GM12892 (cell line): ENCODE results near the gene CXCL16. TPM values are rescaled to one million over a fixed set of nuclear protein-coding genes. Genes with fewer than 3 reads are reported as not detected.

Source experiments
- DNase-seq: peaks from one replicate; pipeline ENCODE4 v3.0.0; 2011; ENCODE audit not compliant: insufficient read length
- FAIRE-seq: peaks from 2 replicates; lab custom pipeline; 2011; peaks lifted over from hg19 to GRCh38; lab: Jason Lieb, UNC
- POLR2A ChIP-seq: IDR thresholded peaks from 2 replicates; pipeline ENCODE4 v1.6.1; 2011; ENCODE audit warnings: low read depth, low read length, control low read depth
- POLR2AphosphoS5 ChIP-seq: IDR thresholded peaks from 2 replicates; pipeline ENCODE4 v1.6.1; 2011; ENCODE audit warnings: low read depth, low read length, control low read depth
- TAF1 ChIP-seq: IDR thresholded peaks from 2 replicates; pipeline ENCODE4 v1.6.1; 2011; ENCODE audit warnings: low read depth, mild to moderate bottlenecking, control low read depth, low read length, borderline replicate concordance
- polyA plus RNA-seq: library from polyadenylated mRNA; unstranded; fragments of >200 nt; gene quantifications from one replicate; pipeline ENCODE4 v1.2.1, GENCODE V29; 2012; ENCODE audit warnings: missing spikeins, inconsistent platforms; ENCODE audit not compliant: missing spikeins

Gene CXCL16, protein sequence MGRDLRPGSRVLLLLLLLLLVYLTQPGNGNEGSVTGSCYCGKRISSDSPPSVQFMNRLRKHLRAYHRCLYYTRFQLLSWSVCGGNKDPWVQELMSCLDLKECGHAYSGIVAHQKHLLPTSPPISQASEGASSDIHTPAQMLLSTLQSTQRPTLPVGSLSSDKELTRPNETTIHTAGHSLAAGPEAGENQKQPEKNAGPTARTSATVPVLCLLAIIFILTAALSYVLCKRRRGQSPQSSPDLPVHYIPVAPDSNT
- polyA plus RNA-seq = 2.1 TPM

DNA sequence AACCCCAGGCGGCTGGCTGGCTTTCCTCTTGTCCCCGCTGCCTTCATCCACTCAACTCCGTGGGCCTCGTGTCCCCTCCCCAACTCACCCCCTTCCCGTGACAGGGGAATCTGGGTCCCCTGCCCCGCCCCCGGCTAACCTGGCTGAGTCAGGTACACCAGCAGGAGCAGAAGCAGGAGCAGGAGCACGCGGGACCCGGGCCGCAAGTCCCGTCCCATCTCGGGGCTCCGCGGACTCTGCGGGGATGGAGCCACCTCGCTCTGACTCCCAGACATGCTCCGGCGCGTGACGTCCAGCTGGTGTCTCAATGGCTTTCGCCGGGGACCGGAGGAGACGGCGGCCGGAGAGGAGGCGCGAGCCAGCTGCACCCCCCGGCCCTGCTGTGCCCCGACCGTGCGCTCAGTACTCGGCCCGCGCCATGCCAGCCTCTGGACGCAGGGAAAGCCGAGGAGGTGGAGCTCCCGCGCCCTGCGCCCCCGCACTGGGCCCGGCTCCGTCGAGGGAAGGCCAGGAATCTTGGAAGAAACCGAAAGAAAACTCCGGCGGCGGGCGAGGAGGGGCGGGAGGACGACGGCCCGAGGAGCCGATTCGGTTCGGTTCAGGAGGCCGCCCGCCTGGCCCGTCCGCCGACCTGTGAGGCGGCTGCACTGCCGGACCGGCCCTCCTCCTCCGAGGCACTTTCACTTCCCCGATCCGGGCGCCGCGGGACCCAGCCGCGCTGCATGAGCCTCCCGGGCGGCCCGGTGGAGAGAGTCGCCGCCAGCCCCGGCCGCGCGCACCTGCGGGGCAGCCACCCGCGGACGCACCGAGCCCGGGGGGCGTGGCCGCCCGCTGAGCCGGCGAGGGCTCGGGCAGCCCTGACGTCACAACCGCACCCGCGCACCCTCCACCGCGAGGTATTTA is at the start of gene CXCL16, which contains the start of gene ZMYND15:
CXCL16 (minus strand) TSS at position 807 of the 903 bp plus-strand sequence; CDS start at position 218, 589 bp downstream.
ZMYND15 (plus strand) TSS at position 712 of the 903 bp plus-strand sequence. CDS start 716 bp downstream, outside the sequence.
- peak; percentile 94 for FAIRE-seq
- DNase-seq = peak; percentile 87
- TF ChIP-seq POLR2AphosphoS5 (no peak), TAF1 (no peak), POLR2A (no peak)

DNA sequence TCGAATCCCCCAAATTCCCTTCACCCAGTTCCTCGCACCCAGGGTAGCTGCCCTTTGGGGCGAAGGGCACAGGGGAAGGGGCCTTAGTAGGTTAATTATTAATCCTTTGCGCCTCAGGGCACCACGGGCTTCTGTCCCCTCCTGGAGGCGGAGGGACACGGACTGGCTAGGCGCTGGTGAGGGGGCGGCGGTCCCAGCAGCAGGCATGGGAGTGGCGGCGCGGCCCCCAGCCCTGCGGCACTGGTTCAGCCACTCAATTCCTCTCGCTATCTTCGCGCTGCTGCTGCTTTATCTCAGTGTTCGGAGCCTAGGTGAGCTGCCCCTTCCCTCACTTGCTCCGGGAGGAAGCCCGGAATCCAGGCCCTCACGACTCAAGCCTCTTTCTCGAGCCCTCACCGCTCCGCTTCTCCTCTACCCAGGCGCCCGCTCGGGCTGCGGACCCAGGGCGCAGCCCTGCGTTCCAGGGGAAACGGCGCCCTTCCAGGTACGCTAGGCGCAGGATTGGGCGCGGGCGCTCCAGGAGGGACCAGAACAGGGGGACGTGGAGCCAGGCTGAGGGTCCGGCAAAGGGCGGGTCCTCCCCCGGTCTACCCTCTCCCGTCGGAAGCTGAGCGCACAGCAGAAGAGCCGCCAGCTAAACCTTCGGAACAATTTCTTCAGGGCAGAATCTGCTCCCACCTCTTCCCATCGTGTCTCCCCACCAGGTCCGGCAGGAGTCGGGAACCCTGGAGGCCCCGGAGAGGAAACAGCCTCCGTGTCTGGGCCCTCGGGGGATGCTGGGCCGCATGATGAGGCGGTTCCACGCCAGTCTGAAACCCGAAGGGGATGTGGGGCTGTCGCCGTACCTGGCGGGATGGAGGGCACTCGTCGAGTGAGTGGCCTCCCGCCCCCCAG is 49.3 kb upstream of the CXCL16 start, which contains the start of gene GLTPD2:
GLTPD2 (plus strand) TSS at position 158 of the 894 bp plus-strand sequence; CDS start at position 206, 48 bp downstream.
- TF ChIP-seq POLR2A (no peak), TAF1 (no peak), POLR2AphosphoS5 (no peak)
- peak; percentile 44 for FAIRE-seq
- no peak for DNase-seq

DNA sequence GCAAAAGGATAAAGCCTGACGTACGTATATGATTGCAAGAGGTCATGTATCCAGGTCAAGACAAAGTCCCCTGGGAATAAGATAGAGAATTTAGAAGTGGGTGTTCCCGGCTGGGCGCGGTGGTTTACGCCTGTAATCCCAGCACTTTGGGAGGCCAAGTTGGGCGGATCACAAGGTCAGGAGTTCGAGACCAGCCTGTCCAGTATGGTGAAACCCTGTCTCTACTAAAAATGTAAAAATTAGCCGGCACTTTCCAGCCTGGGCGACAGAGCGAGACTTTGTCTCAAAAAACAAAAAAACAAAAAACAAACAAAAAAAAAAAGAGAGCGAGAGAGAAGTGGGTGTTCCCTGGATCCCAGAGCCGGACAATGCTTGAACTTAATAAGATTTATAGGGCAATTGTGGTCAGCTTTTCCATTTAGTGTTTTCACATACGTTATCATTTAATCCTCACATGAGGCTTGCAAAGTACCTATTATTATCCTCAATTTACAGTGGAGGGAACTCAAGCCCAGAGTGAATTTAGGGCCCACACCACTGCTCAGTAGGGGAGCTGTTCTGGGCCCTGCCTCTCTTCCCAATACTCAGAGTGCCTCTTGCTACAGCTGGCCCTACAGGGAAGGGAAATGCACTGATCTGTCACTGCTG is 48.6 kb upstream of the CXCL16 start:
- DNase-seq = no peak
- no peak for FAIRE-seq

DNA sequence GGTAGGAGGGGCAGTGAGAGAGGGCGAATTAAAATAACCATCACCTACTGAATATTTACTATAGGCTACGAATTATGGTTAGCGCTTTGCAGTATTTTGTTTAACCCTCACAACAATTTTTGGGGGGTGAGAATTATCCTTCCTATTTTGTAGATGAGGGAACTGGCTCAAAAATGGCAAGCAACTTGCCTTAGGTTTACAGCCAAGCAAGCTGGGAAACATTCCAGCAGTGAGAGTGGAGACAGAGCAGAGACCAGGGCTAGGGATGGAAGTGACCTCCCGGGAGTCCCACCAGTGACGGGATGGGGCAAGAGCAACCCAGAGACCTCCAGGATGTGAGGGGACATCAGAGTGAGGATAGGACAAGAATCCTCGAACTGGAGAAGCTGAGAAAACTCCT is 46.8 kb upstream of the CXCL16 start:
- TF ChIP-seq POLR2A = no peak
- no peak for TF ChIP-seq POLR2AphosphoS5
- no peak for TF ChIP-seq TAF1
- DNase-seq = no peak
- no peak for FAIRE-seq

More for the DNA sequence above, 48.6 kb upstream of the CXCL16 start:
- no peak for TF ChIP-seq POLR2AphosphoS5
- no peak for TF ChIP-seq POLR2A
- TF ChIP-seq TAF1 = no peak

DNA sequence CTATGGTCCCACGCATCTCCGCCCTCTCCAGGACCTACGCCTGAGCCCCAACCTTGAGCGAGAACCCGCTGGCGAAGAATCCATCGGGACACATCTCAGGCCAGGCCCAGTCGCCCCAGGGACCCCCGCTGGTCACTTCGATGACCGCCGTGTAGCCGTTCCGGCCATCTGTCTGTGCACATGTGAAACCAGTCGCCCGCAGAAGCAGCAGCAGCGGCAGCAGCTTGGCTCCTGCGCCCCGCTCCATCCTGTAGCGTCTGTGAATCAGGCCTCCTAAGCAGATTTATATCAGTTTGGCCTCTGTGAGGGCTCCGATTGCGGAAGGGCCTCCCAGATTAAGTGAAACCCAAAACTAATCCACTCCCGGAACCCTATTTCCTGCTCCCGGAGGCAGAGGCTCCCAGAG is 46.4 kb upstream of the CXCL16 start, which contains the start of gene VMO1:
VMO1 (minus strand) TSS at position 259 of the 406 bp plus-strand sequence; CDS start at position 247, 12 bp downstream.
- DNase-seq = no peak

DNA sequence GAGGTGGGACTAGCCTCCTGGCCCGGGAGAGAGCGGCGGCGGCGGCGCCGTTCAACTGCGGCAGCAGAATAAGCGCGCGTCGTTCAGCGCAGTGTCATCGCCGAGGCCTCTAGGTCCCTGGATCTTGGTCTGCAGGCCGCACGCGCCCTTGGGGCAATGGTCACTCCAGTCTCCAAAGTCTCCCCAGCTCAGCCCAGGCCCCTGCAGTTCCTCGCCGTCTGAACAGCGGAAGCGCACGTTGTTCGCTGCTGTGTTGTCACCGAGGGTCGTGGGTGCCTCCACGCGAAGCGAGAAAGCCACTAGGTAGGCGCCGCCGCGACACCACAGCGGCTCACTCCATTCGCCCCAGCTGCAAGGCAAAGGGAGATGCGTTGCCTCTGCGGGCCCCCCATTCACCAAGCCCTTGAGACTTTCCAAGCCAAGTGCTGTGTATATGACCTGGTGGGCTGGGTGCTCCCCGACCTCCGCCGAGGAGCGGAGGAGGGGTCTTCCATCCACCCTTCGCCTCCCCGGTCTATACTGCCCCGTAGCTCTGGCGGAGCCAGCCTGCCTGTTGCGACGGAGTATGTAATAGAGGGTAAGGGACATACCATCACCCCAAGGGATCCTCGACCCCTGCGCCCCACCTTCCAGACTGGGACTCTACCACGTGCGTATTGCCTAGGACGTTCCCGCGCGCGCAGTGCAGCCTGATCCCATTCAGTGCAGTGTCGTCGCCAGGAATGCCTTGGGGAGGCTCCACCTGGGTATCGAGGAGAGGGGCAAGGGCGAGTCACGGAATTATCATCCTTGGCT is 45.8 kb upstream of the CXCL16 start:
- TF ChIP-seq TAF1 (no peak), POLR2A (no peak), POLR2AphosphoS5 (no peak)
- FAIRE-seq (no peak), DNase-seq (no peak)

More for the DNA sequence above, 46.4 kb upstream of the CXCL16 start, which contains the start of gene VMO1:
- no peak for TF ChIP-seq POLR2A
- TF ChIP-seq POLR2AphosphoS5 = no peak
- no peak for TF ChIP-seq TAF1
- FAIRE-seq = no peak

DNA sequence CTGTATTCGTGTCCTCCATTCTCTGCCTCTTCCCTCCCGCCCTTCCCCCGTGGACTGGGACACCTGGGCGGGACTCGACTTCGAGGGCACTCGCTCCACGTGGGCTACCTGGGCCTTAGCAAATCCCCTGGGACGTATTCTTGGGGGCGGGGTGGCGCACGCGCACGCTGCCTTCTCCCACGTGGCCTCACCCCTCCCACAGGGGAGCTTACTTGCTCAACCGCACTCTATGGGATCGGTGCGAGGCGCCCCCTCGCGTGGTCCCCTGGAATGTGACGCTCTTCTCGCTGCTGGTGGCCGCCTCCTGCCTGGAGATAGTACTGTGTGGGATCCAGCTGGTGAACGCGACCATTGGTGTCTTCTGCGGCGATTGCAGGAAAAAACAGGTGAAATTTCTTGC is 42.9 kb upstream of the CXCL16 start:
- FAIRE-seq (no peak), DNase-seq (no peak)
- TF ChIP-seq POLR2A = no peak
- TF ChIP-seq TAF1 = no peak
- no peak for TF ChIP-seq POLR2AphosphoS5

DNA sequence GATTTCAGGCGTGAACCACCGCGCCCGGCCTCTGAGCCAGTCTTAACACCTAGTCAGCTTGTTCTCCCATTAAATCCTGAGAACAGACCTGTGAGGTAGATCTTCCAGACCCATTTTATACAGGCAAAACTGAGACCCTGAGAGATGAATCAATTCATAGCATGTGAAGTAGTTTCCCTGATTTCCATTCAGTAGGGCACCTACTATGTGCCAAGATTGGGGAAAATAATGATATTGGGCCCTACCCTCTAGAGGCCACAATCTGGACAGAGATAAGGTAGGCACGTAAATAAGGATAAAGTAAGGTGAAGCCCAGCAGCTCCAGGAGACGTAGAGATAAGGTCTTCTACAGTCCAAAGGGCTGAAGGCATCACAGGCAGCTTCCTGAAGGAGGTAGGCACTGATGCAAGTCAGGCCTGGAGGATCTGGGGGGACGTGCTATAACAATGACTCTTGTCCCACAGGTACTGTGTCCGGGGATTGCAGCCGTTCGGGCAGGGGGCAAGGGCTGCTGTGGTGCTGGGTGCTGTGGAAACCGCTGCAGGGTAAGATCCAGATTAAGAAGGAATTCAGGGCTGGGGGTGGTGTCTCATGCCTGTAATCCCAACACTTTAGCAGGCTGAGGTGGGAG is 40.7 kb upstream of the CXCL16 start:
- no peak for DNase-seq
- FAIRE-seq = no peak
- TF ChIP-seq TAF1 (no peak), POLR2A (no peak), POLR2AphosphoS5 (no peak)

DNA sequence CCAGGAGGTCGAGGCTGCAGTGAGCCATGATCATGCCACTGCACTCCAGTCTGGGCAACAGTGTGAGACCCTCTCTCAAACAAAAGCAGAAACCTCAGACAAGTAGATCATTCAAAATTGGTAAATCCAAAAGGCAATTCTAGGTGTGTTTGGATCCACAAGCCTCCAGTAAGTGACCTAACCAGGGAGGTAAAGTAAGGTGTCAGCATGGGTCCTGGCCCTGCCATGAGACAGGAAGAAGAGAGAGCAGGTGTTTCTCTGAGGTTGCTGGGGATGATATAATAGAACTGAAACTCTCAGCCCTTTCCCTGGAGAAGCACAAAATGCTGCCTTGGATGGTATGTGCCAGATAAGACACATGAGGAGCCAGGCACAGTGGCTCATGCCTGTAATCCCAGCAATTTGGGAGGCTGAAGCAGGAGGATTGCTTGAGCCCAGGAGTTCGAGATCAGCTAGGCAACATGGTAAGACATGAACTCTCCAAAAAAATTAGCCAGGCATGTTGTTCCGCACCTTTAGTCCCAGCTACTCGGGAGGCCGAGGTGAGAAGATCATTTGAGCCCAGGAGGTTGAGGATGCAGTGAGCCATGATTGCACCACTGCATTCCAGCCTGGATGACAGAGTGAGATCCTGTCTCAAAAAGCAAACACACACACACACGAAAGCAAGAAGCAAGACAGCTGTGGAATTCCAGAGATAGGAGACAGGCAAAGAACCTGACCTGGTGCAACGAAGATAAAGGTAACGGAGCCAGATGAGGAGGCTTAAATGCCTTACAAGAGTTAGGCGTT is 38.4 kb upstream of the CXCL16 start:
- FAIRE-seq = no peak

More for the DNA sequence above, 38.4 kb upstream of the CXCL16 start:
- TF ChIP-seq TAF1 (no peak), POLR2AphosphoS5 (no peak), POLR2A (no peak)
- no peak for DNase-seq
